ENCODE data around the gene SYNJ1. TPM values are rescaled to one million over a fixed set of nuclear protein-coding genes. Genes with fewer than 3 reads are reported as not detected.

SYNJ1 gene
- total RNA-seq, 4 donors from 2014 or later, result 5.9 to 18.1 (median 10.8) TPM

DNA sequence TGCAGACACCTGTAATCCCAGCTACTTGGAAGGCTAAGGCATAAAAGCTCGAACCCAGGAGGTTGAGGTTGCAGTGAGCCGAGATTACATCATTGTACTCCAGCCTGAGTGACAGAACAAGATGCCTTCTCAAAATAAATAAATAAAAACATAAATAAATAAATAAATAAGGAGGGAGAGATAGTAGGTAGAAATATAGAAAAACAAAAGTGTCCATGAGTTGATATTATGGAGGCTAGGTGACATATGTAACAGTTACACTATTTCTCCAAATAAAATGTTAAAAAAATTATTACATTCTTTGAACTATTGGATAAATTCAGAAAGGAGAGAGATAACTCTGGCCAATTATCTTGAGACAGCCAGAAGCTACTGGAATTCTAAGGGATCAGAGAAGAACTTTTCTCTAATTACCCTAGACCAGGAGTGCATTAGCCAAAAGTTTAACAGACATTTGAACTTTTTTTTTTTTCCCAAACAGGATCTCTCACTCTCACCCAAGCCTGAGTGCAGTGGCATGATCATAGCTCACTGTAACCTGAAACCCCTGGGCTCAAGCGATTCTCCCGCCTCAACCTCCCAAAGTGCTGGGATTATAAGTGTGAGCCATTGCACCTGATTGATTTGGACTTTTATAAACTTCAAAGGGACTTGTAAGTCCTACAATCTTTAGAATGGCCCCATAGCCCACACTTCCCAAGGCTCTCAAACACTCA lies 17.6 kb downstream of the SYNJ1 start:
- H3K4me3 ChIP-seq (ENCODE audit: low read depth, poor library complexity, severe bottlenecking), result no peak overlapping the region
- intact Hi-C loops (cut with DNase I; ENCODE audit: low total_unique reads), result no loop called here
- DNase-seq (ENCODE audit: low spot score in 2 of 2), result no peak
- 89 to 96% methylated on average over 4 of the region's 4 CpGs for WGBS, 2 donors
- TF ChIP-seq, protein P1, sequence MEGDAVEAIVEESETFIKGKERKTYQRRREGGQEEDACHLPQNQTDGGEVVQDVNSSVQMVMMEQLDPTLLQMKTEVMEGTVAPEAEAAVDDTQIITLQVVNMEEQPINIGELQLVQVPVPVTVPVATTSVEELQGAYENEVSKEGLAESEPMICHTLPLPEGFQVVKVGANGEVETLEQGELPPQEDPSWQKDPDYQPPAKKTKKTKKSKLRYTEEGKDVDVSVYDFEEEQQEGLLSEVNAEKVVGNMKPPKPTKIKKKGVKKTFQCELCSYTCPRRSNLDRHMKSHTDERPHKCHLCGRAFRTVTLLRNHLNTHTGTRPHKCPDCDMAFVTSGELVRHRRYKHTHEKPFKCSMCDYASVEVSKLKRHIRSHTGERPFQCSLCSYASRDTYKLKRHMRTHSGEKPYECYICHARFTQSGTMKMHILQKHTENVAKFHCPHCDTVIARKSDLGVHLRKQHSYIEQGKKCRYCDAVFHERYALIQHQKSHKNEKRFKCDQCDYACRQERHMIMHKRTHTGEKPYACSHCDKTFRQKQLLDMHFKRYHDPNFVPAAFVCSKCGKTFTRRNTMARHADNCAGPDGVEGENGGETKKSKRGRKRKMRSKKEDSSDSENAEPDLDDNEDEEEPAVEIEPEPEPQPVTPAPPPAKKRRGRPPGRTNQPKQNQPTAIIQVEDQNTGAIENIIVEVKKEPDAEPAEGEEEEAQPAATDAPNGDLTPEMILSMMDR (IDR thresholded peaks at IDR 0.05), result no peak
- no peak for TF ChIP-seq POLR2A (IDR thresholded peaks at IDR 0.05)

DNA sequence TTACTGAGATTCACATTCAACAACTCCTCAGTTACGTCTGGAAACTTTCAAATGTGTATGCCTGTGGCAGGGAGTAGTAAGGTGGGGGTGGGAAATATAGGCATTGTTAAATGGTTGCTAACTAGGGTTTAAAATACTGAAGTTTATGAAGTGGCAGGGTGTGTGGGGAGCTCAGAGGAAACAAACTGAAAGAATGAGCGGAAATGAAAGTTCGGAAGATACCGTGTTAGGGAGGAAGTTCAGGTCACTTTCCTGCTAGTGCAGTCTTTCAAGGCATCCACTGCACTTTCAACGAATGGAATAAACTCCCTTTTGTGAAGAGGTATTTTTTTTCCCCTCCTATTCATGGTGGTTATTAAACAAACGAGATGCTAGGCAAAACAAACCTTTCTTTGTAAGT lies 19.7 kb downstream of the SYNJ1 start:
- 78 to 83% methylated on average over 6 of the region's 6 CpGs for WGBS, 2 donors
- intact Hi-C loops (cut with DNase I; ENCODE audit: low total_unique reads), result no loop called here
- H3K4me3 ChIP-seq (ENCODE audit: low read depth, poor library complexity, severe bottlenecking), result no peak overlapping the region
- no peak for DNase-seq (ENCODE audit: low spot score in 2 of 2)
- TF ChIP-seq POLR2A (IDR thresholded peaks at IDR 0.05), result no peak
- TF ChIP-seq, protein P1 (IDR thresholded peaks at IDR 0.05), result no peak

DNA sequence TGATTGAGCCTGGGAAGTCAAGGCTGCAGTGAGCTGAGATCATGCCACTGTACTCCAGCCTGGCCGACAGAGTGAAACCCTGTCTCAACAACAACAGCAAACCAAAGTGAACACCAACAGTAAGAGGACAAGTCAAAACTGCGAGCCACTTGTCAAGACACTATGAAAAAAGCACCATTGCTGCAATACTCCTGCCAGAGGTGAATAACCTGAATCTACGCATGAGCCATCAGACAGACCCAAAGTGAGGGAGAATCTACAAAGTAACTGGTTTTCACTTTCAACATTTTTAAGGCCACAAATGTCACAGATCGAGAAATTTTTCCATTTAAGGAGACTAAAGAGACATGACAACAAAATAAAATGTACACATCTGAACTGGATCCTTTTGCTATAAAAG lies 21.9 kb downstream of the SYNJ1 start:
- 97% methylated on average over 4 of the region's 4 CpGs for WGBS, 2 donors
- intact Hi-C loops (cut with DNase I; ENCODE audit: low total_unique reads), result no loop called here
- no peak overlapping the region for H3K4me3 ChIP-seq (ENCODE audit: low read depth, poor library complexity, severe bottlenecking)
- TF ChIP-seq, protein P1 (IDR thresholded peaks at IDR 0.05), result no peak
- TF ChIP-seq POLR2A (IDR thresholded peaks at IDR 0.05), result no peak
- no peak for DNase-seq (ENCODE audit: low spot score in 2 of 2)

DNA sequence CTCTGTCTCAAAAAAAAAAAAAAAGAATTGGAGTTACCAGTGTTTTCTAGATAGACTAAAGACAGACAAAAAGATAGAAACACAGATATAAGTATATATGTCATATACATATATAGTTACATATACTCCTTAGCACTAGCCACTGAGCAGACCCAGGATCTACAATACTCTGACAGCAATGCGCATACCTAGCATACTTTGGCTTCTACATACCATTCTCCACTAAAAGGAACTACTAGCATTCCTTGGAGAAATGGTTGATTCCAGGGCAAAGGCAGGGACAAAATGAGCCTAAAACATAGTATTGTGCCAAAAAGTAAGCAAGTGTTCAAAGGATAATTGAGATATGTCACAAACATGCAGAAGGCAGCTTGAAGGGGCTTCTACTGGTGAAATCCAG lies 22.7 kb downstream of the SYNJ1 start:
- intact Hi-C loops (cut with DNase I; ENCODE audit: low total_unique reads), result no loop called here
- H3K4me3 ChIP-seq (ENCODE audit: low read depth, poor library complexity, severe bottlenecking), result no peak overlapping the region
- DNase-seq (ENCODE audit: low spot score in 2 of 2), result no peak
- WGBS, 2 donors, result 97 to 100% methylated on average over 1 of the region's 1 CpG
- no peak for TF ChIP-seq POLR2A (IDR thresholded peaks at IDR 0.05)
- TF ChIP-seq, protein P1 (IDR thresholded peaks at IDR 0.05), result no peak

DNA sequence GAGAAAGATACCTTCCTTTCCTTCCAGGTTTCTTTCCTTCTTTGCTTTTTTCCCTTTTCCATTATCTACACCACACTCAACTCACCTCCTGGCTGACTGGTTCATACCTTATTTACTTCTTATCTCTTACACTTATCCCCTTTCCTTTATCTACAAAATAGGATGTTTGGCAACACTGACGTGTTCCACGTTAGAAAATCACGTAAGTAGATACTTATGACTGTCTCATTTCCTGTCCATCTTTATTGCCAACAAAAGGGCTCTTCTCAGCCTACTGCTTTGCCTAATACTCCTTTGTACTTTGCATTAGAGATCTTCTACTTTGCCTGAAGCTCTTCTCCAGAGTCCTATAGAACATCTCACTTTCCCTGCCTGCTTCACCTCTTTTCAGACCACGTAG lies 25.1 kb downstream of the SYNJ1 start:
- 30 to 36% methylated on average over 4 of the region's 4 CpGs for WGBS, 2 donors
- intact Hi-C loops (cut with DNase I; ENCODE audit: low total_unique reads), result no loop called here

More for the DNA sequence above, 25.1 kb downstream of the SYNJ1 start:
- no peak overlapping the region for H3K4me3 ChIP-seq (ENCODE audit: low read depth, poor library complexity, severe bottlenecking)
- DNase-seq (ENCODE audit: low spot score in 2 of 2), result no peak
- no peak for TF ChIP-seq POLR2A (IDR thresholded peaks at IDR 0.05)
- TF ChIP-seq, protein P1 (IDR thresholded peaks at IDR 0.05), result no peak
